GM19468 (cell line): Measurements from ENCODE around the gene GRAMD1A.
"Not testable (repeated sequence)": the region's sequence is repeated elsewhere in the genome, so short reads cannot be mapped to it uniquely, and the experiment has no call there.

Experiments
- ATAC-seq: cut with Tn5 transposase; IDR thresholded peaks from one replicate; pipeline ENCODE4 v1.9.1; 2021; ENCODE audit warnings: mild to moderate bottlenecking, moderate library complexity, moderate number of reproducible peaks; ENCODE audit not compliant: unreplicated experiment; ENCODE audit errors: extremely low read depth

The GRAMD1A gene

GRCh38 chr19:34975056-34975455 is 25.1 kb upstream of the GRAMD1A start:
- ATAC-seq = no peak

DNA sequence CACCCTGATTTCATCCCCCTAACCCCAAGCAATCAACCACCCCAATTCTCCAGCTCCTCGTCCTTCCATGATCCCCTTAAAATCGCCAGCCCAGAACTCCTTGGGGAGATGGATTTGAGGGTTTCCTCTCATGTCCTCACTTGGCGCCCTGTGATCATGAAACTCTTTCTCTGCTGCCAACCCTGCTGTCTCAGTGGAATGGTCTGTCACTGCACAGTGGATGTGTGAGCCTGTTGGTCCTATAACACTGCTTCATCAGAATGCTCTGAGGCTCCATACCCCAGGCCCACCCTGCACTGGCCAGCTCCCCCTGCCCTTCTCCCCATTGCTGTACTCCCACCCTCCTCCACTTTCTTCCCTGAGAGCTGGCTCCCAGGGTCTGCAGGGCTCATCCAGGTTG is 23.5 kb upstream of the GRAMD1A start:
- no peak for ATAC-seq

GRCh38 chr19:34979819-34980640 is 20.1 kb upstream of the GRAMD1A start:
- no peak for ATAC-seq

DNA sequence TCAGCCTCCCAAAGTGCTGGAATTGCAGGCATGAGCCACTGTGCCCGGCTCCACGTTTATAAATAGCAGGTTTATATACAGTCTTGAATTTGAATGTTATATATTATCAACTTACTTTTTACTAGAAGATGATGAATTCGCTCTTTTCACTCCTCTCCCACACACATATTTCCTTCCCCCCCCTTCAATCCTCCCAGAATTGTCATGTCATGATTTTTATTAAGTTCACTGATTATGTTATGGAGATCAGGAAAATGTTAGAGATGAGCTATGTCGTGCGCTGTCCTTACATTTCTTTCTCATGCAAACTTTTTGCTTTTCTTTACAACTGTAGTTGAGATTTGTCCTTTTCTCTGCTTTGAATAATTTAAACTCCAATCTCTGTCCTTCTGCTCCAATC is 17.8 kb upstream of the GRAMD1A start:
- no peak for ATAC-seq

- ATAC-seq = no peak
Observed at GRCh38 chr19:34983786-34984185, 16.3 kb upstream of the GRAMD1A start.

DNA sequence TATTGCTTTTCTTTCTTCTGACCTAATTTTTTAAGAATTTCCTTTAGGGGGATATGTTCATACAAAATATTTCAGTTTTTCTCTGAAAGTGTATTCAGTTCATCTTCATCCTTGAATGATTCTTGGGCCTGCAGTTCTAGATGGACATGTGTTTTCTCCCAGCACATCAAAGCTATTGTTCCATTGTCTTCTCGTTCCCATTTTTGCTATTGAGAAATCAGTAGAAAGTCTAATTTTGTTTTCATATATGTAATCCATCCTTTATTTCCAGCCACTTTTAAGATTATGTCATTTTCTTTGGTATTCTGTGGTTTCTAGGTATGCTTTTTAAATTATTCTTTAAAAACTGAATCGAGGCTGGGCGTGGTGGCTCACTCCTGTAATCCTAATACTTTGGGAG is 15.8 kb upstream of the GRAMD1A start:
- ATAC-seq = no peak

GRCh38 chr19:34985249-34986022 is 14.7 kb upstream of the GRAMD1A start:
- no peak for ATAC-seq

GRCh38 chr19:34988119-34988518 is 12.0 kb upstream of the GRAMD1A start:
- no peak for ATAC-seq

GRCh38 chr19:34989298-34989697 is 10.8 kb upstream of the GRAMD1A start:
- no peak for ATAC-seq

- ATAC-seq = no peak
Observed at GRCh38 chr19:34990578-34991192, 9.4 kb upstream of the GRAMD1A start.

DNA sequence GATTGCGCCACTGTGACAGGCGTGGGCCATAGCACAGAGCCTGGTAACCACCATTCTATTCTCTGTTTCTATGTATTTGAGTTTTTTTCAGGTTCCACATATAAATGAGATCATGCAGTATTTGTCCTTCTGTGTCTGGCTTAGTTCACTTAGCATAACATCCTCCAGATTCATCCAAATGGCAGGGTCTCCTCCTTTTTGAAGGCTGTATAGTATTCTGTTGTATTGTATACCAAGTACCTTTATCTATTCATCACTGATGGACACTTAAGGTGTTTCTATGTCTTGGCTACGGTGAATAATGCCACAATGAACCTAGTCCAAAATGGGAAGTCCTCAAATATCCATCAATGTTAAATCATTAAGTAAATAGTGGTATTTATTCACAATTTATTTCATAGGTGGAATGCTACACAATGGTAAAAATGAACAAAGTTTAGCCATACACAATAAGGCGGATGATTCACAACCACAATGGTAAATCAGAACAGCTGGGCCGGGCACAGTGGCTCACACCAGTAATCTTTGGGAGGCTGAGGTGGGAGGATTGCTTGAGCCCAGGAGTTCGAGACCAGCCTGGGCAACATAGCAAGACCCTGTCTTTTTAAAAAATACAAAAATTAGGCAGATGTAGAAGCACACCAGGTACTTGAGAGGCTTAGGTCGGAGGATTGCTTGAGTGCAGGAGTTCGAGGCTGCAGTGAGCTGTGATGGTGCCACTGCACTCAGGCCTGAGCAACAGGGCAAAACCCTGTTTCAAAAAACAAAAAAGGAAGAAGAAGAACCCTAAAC is 8.4 kb upstream of the GRAMD1A start:
- no peak for ATAC-seq

GRCh38 chr19:34992582-34992981 is 7.5 kb upstream of the GRAMD1A start:
- not testable (repeated sequence) for ATAC-seq

- ATAC-seq = no peak
Observed at GRCh38 chr19:34994286-34994642, 5.9 kb upstream of the GRAMD1A start.

DNA sequence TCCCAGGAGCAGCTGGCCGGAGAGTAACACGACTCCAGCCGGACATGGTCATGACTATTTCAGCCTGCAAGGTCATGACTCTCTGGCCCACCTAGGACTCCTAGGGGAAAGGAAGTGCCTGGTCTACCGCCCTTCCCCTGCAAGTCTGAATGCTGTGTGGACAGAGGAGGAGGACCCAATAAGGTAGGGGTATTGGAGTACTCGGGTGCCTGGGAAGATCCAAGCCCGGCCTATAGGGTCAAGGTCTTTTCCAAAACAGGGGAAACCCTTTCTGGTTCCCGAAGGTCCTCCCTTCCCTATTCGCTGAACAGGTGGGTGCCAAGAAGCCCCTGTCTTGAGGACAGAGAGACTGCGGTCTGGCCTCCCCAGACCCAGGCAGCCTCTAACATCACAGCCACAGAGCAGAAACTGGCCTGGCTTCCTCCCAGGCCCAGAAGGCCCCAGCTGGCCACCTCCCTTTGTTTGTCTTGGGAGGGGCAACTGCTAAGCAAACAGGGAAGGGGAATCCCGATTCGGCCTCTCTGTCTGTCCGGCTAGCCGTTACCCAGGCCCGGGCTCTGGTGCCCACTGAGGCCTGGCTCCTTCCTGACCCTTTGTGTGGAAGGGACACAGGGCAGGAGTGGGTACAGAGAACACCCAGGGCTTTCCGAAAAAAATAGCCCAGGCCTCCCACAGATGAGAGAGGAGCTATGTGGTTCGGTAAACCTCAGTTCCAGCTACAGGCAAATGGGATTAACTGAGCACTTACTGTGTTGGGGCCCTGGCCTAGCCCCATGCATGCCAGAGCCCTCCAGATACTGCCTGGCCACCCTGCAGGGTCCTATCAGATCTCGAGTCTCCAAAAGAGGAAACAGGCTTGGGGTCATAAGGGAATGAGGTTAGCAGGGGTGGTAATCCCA is 5.2 kb upstream of the GRAMD1A start:
- no peak for ATAC-seq

GRCh38 chr19:34995551-34995950 is 4.6 kb upstream of the GRAMD1A start:
- no peak for ATAC-seq

DNA sequence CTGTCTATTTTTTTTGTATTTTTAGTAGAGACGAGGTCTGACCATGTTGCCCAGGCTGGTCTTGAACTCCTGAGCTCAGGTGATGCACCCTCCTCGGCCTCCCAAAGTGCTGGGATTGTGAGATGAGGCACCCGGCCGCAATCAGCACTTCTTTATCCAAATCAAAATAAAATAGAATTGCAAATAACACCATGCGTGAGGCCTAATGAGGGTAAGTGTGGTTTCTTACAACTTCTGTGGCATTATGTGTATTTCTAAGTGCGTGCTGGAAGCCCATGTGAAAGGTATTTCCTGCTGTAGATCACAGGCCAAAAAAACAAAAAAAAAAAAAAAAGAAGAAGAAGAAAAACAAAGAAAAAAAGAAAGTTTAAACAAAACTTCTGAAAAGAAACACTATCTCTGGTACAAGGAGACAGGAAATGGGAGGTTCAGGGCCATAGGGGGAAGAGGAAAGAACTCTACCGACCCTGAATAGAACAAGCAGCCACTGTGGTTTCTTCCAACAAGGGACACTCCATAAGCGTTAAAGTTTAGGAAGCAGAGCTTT is 3.0 kb upstream of the GRAMD1A start:
- no peak for ATAC-seq

GRCh38 chr19:34998224-34998623 is 1.9 kb upstream of the GRAMD1A start:
- not testable (repeated sequence) for ATAC-seq

GRCh38 chr19:34998777-34999497 is 1.2 kb upstream of the GRAMD1A start:
- ATAC-seq = no peak

DNA sequence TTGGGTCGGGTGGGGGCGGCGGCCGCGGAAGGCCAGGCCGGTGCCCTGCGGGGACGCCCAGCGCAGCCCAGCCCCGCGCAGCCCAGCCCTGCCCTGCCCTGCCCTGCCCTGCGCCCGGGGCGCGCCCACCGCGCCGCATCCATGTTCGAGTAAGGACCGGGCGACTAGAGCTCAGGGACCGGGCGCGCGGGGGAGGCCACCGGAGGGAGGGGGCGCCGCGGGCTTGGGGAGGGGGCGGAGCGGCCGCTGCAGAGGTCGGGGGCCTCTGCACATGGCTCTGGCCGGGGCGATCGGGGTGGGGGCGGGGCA is 169 bp downstream of the GRAMD1A start:
- no peak for ATAC-seq
